Ectodermal cell (in vitro differentiated cells): Measurements from ENCODE around the gene FRYL.

Experiments used
- H3K27ac ChIP-seq: 2 replicates; pipeline ENCODE4 v1.7.0; 2013; ENCODE audit warnings: mild to moderate bottlenecking, low read depth, low read length; ENCODE audit not compliant: insufficient read depth, poor library complexity, severe bottlenecking
- H3K27me3 ChIP-seq: 2 replicates; pipeline ENCODE4 v1.7.0; 2013; ENCODE audit warnings: mild to moderate bottlenecking, low read length; ENCODE audit not compliant: insufficient read depth, control insufficient read depth, poor library complexity, severe bottlenecking
- H3K36me3 ChIP-seq: one replicate; pipeline ENCODE4 v1.7.0; 2013; ENCODE audit warnings: low read length; ENCODE audit not compliant: control insufficient read depth, insufficient read depth
- H3K4me1 ChIP-seq: one replicate; pipeline ENCODE4 v1.7.0; 2013; ENCODE audit warnings: low read length; ENCODE audit not compliant: control insufficient read depth, insufficient read depth
- H3K4me3 ChIP-seq: 2 replicates; pipeline ENCODE4 v1.7.0; 2013; ENCODE audit warnings: low read depth, low read length, control low read depth; ENCODE audit not compliant: insufficient read depth
- H3K9me3 ChIP-seq: 2 replicates; pipeline ENCODE4 v1.7.0; 2013; ENCODE audit warnings: mild to moderate bottlenecking, low read length, moderate library complexity; ENCODE audit not compliant: control insufficient read depth
- WGBS, 2 experiments: methylation state at CpG; one replicate each; pipeline ENCODE4 v1.1.7; 2013; ENCODE audit warnings: missing lambda C conversion rate in 2 of 2; 5-methylcytosine and 5-hydroxymethylcytosine counted together

Gene FRYL

GRCh38 chr4:48602222-48602621 lies 177.9 kb downstream of the FRYL start:
- H3K9me3 ChIP-seq = no peaks in the 10 kb centered on the region
- no peaks in the 10 kb centered on the region for H3K27me3 ChIP-seq
- H3K4me1 ChIP-seq = no peaks in the 10 kb centered on the region
- H3K36me3 ChIP-seq = no peaks in the 10 kb centered on the region
- H3K27ac ChIP-seq = no peak overlapping the region
- WGBS, 2 experiments = 96% methylated on average over 2 of the region's 3 CpGs; no CpG with 5 or more reads in 1 of the 2 experiments
- H3K4me3 ChIP-seq = no peak overlapping the region

GRCh38 chr4:48596336-48596735 lies 183.7 kb downstream of the FRYL start:
- H3K9me3 ChIP-seq = no peaks in the 10 kb centered on the region
- peaks cover 3% of the 10 kb centered on the region for H3K36me3 ChIP-seq
- no peaks in the 10 kb centered on the region for H3K4me1 ChIP-seq
- H3K27ac ChIP-seq = no peak overlapping the region
- H3K27me3 ChIP-seq = no peaks in the 10 kb centered on the region
- WGBS, 2 experiments = 97 to 99% methylated on average over 3 of the region's 4 CpGs
- H3K4me3 ChIP-seq = no peak overlapping the region

GRCh38 chr4:48594180-48594579 lies 185.9 kb downstream of the FRYL start:
- Histone ChIP-seq H3K27me3 (no peaks in the 10 kb centered on the region), H3K9me3 (no peaks in the 10 kb centered on the region), H3K36me3 (peaks cover 11% of the 10 kb centered on the region), H3K27ac (no peak overlapping the region), H3K4me1 (no peaks in the 10 kb centered on the region), H3K4me3 (no peak overlapping the region)
- 5 to 12% methylated on average over 1 of the region's 1 CpG for WGBS, 2 experiments

GRCh38 chr4:48591372-48591771 lies 188.7 kb downstream of the FRYL start:
- Histone ChIP-seq H3K27ac (no peak overlapping the region), H3K9me3 (no peaks in the 10 kb centered on the region), H3K4me3 (no peak overlapping the region), H3K27me3 (no peaks in the 10 kb centered on the region), H3K36me3 (peaks cover 12% of the 10 kb centered on the region), H3K4me1 (no peaks in the 10 kb centered on the region)
- 87 to 98% methylated on average over 1 of the region's 1 CpG for WGBS, 2 experiments

GRCh38 chr4:48590884-48591283 lies 189.2 kb downstream of the FRYL start:
- H3K4me3 ChIP-seq = no peak overlapping the region
- H3K27ac ChIP-seq = no peak overlapping the region
- H3K36me3 ChIP-seq = peaks cover 17% of the 10 kb centered on the region
- no peaks in the 10 kb centered on the region for H3K9me3 ChIP-seq
- no peaks in the 10 kb centered on the region for H3K4me1 ChIP-seq
- WGBS, 2 experiments = 83 to 88% methylated on average over 2 of the region's 2 CpGs
- H3K27me3 ChIP-seq = no peaks in the 10 kb centered on the region

GRCh38 chr4:48589098-48589445 lies 191.0 kb downstream of the FRYL start:
- H3K27ac ChIP-seq = no peak overlapping the region
- H3K36me3 ChIP-seq = peaks cover 18% of the 10 kb centered on the region
- H3K9me3 ChIP-seq = no peaks in the 10 kb centered on the region
- H3K4me1 ChIP-seq = no peaks in the 10 kb centered on the region
- no peak overlapping the region for H3K4me3 ChIP-seq
- no peaks in the 10 kb centered on the region for H3K27me3 ChIP-seq
- WGBS, 2 experiments = 92 to 100% methylated on average over 1 of the region's 1 CpG

- Histone ChIP-seq H3K27ac (no peak overlapping the region), H3K9me3 (no peaks in the 10 kb centered on the region), H3K4me1 (no peaks in the 10 kb centered on the region), H3K4me3 (no peak overlapping the region), H3K36me3 (peaks cover 18% of the 10 kb centered on the region), H3K27me3 (no peaks in the 10 kb centered on the region)
- WGBS, 2 experiments = 63 to 72% methylated on average over 2 to 3 of the region's 3 CpGs
These were observed 191.6 kb downstream of the FRYL start for GRCh38 chr4:48588230-48589097.

GRCh38 chr4:48585401-48585800 lies 194.7 kb downstream of the FRYL start:
- Histone ChIP-seq H3K9me3 (no peaks in the 10 kb centered on the region), H3K4me1 (no peaks in the 10 kb centered on the region), H3K27me3 (no peaks in the 10 kb centered on the region), H3K27ac (no peak overlapping the region), H3K36me3 (peaks cover 15% of the 10 kb centered on the region), H3K4me3 (no peak overlapping the region)
- WGBS, 2 experiments = 95% methylated on average over 2 of the region's 2 CpGs

- H3K4me1 ChIP-seq = no peaks in the 10 kb centered on the region
- H3K4me3 ChIP-seq = no peak overlapping the region
- H3K27me3 ChIP-seq = no peaks in the 10 kb centered on the region
- 31 to 33% methylated on average over 2 of the region's 3 CpGs for WGBS, 2 experiments
- no peak overlapping the region for H3K27ac ChIP-seq
- peaks cover 8% of the 10 kb centered on the region for H3K36me3 ChIP-seq
- H3K9me3 ChIP-seq = no peaks in the 10 kb centered on the region
These were observed 201.7 kb downstream of the FRYL start for GRCh38 chr4:48578132-48578968.

- no peak overlapping the region for H3K4me3 ChIP-seq
- H3K36me3 ChIP-seq = no peaks in the 10 kb centered on the region
- 94 to 96% methylated on average over 5 of the region's 6 CpGs for WGBS, 2 experiments
These were observed 204.1 kb downstream of the FRYL start for GRCh38 chr4:48575964-48576363.

More at GRCh38 chr4:48575964-48576363, 204.1 kb downstream of the FRYL start:
- Histone ChIP-seq H3K9me3 (no peaks in the 10 kb centered on the region), H3K27me3 (no peaks in the 10 kb centered on the region), H3K4me1 (no peaks in the 10 kb centered on the region), H3K27ac (no peak overlapping the region)
